GM10266 (cell line): ENCODE data around the gene SCRG1.

ENCODE experiments used
- DNase-seq: peaks from one replicate; pipeline ENCODE4 v3.0.0; 2012; ENCODE audit errors: extremely low spot score
- TF ChIP-seq, protein P1 (sequence below): IDR thresholded peaks from 2 replicates; pipeline ENCODE4 v1.5.1; 2012; ENCODE audit warnings: mild to moderate bottlenecking, low read depth; ENCODE audit not compliant: control insufficient read depth, insufficient read depth; ENCODE audit errors: missing control alignments

The SCRG1 gene

GRCh38 chr4:173397604-173398003, 1.3 kb downstream of the SCRG1 start:
- no peak for DNase-seq
- TF ChIP-seq, protein P1, sequence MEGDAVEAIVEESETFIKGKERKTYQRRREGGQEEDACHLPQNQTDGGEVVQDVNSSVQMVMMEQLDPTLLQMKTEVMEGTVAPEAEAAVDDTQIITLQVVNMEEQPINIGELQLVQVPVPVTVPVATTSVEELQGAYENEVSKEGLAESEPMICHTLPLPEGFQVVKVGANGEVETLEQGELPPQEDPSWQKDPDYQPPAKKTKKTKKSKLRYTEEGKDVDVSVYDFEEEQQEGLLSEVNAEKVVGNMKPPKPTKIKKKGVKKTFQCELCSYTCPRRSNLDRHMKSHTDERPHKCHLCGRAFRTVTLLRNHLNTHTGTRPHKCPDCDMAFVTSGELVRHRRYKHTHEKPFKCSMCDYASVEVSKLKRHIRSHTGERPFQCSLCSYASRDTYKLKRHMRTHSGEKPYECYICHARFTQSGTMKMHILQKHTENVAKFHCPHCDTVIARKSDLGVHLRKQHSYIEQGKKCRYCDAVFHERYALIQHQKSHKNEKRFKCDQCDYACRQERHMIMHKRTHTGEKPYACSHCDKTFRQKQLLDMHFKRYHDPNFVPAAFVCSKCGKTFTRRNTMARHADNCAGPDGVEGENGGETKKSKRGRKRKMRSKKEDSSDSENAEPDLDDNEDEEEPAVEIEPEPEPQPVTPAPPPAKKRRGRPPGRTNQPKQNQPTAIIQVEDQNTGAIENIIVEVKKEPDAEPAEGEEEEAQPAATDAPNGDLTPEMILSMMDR: no peak

GRCh38 chr4:173391701-173392100, 7.2 kb downstream of the SCRG1 start:
- no peak for DNase-seq
- TF ChIP-seq, protein P1: no peak

GRCh38 chr4:173386751-173387150, 12.2 kb downstream of the SCRG1 start:
- no peak for DNase-seq
- TF ChIP-seq, protein P1: no peak

DNA sequence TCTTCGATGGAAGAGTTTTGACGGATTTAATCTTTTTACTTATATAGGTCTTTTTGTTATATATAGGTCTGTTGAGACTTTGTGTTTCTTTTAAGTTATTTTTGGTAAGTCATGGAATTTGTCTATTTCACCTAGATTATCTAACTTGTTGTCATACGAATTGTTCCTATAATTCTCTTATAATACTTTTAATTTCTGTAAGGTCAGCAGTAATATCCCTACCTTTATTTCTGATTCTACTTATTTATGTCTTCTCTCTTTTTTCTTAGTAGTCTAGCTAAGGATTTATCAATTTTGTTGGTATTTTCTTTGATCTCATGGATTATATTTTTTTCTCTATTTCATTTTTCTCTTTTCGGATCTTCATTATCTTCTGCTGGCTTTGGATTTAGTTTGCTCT, 16.6 kb downstream of the SCRG1 start:
- TF ChIP-seq, protein P1: no peak
- DNase-seq: no peak

- no peak for DNase-seq
- TF ChIP-seq, protein P1: no peak
Measured at GRCh38 chr4:173381610-173382009, 17.3 kb downstream of the SCRG1 start.

- TF ChIP-seq, protein P1: no peak
Measured at GRCh38 chr4:173380987-173381386, 17.9 kb downstream of the SCRG1 start.

DNA sequence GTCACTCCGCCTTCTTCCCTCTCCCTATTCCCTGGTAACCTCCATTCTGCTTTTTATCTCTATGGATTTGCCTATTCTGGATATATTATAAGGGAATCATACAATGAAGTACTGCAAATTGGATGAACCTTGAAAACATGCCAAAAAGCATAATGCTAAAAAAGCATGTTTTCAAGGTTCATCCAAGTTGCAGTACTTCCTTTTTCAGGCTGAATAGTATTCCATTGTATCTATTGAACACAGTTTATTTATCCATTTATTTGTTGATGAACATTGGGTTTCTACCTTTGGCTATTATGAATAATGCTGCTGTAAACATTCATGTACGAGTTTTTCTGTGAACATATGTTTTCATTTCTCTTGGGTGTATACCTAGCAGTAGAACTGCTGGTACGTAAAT, 19.0 kb downstream of the SCRG1 start:
- no peak for DNase-seq
- TF ChIP-seq, protein P1: no peak

More at GRCh38 chr4:173380987-173381386, 17.9 kb downstream of the SCRG1 start:
- no peak for DNase-seq
